Upper lobe of right lung (tissue), 1 donor: ENCODE data around the gene OR4D9. TPM values are rescaled to one million over a fixed set of nuclear protein-coding genes. Genes with fewer than 3 reads are reported as not detected.
A peak's percentile ranks its signal among the peaks of the same experiment; 100 is the strongest.

Experiments
- ATAC-seq: fragments of 200-7000 bp; cut with Tn5 transposase; one replicate; pipeline ENCODE4 v1.9.1; 2020; ENCODE audit warnings: mild to moderate bottlenecking, moderate library complexity
- DNase-seq: peaks from one replicate; pipeline ENCODE4 v3.0.0-alpha.2; 2020
- H3K27ac ChIP-seq: fragments of 200-600 bp; one replicate; pipeline ENCODE4 v1.8.0; 2022
- H3K27me3 ChIP-seq: fragments of 200-600 bp; one replicate; pipeline ENCODE4 v1.8.0; 2022; ENCODE audit warnings: mild to moderate bottlenecking
- H3K36me3 ChIP-seq: fragments of 200-600 bp; one replicate; pipeline ENCODE4 v1.8.0; 2022
- H3K4me1 ChIP-seq: fragments of 200-600 bp; one replicate; pipeline ENCODE4 v1.8.0; 2022
- H3K4me3 ChIP-seq: fragments of 200-600 bp; one replicate; pipeline ENCODE4 v1.8.0; 2022; ENCODE audit warnings: mild to moderate bottlenecking
- H3K9me3 ChIP-seq: fragments of 200-600 bp; one replicate; pipeline ENCODE4 v1.8.0; 2022
- CTCF ChIP-seq: fragments of 200-600 bp; IDR thresholded peaks from one replicate; pipeline ENCODE4 v1.8.0; 2022; ENCODE audit warnings: antibody characterized with exemption
- intact Hi-C: fragments of 100-400 bp; cut with DNase I; formaldehyde crosslinking; loops from one replicate; pipeline ENCODE4 v1.11.0; 2022
- total RNA-seq: library from RNA; stranded (reverse); fragmentation: NEBNext Ultra II Directional; extraction: Animal tissue kit (Norgen Biotek cat#: 25700); gene quantifications from one replicate; pipeline ENCODE4 v1.2.1, GENCODE V29; 2021
- donor health status: DM: no; HTN: yes; CAD: no; lungs with severe emphysema.

Gene OR4D9
- total RNA-seq, 1 donor from 2014 or later, result not detected

DNA sequence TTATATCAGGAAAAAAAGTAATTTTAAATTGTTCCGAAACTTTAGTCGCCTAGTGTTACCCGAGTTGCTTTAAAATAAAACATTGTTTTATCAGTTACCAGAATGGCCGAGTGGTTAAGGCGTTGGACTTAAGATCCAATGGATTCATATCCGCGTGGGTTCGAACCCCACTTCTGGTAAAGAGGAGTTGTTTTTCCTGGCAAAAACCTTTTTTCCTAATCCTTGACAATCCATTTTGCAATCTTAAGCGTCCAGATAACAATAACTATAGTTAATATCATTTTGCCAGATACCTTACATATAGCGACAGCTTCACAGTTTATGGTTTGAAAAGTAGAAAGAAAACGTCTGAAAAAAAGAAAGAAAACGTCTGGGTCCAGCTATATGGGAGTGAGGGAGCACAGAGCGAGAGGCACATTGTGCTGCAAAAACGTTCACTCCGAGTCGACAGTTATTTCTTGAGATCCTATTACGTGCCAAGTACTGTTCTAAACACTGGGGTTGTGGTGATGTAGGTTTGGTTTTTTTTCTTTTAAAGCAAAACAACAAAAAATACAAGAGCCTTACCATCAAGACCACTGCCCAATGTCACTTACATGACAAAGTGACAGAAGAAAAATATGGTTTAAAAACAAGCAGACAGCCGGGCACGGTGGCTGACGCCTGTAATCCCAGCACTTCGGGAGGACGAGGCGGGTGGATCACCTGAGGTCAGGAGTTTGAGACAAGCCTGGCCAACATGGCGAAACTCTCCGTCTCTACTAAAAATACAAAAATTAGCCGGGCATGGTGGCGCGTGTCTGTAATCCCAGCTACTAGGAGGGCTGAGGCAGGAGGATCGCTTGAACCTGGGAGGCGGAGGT, 40.6 kb downstream of the OR4D9 start:
- Histone ChIP-seq H3K36me3 (no peaks in the 10 kb centered on the region), H3K27ac (peak overlapping the region; percentile 78), H3K27me3 (no peaks in the 10 kb centered on the region), H3K4me1 (peaks cover 10% of the 10 kb centered on the region), H3K4me3 (peak overlapping the region; percentile 54), H3K9me3 (no peaks in the 10 kb centered on the region)
- no peak for ATAC-seq
- TF ChIP-seq CTCF, result no peak
- DNase-seq, result no peak
- intact Hi-C loops, result no loop called here

DNA sequence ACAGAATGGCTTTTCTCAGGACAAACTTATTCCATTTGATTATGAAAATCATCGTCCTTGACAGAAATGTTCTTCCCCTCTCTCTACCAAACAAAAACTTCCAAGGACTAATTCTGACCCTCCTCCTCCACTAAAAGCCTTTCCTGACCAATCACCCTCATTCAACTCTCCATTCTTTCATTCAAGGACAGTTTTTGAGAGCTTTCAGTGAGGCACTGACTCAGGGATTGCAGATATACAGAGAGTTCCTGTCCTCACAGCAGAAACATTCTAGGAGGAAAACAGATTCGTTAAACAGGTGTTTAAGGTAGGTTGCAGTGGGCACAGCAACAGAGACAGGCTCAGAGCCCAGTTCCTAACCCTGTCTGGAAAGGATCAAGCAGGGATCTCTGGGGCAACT, 41.5 kb downstream of the OR4D9 start:
- intact Hi-C loops, result no loop called here
- DNase-seq (no peak), ATAC-seq (no peak)
- Histone ChIP-seq H3K27ac (no peak overlapping the region), H3K36me3 (no peaks in the 10 kb centered on the region), H3K4me1 (peaks cover 13% of the 10 kb centered on the region), H3K27me3 (no peaks in the 10 kb centered on the region), H3K9me3 (no peaks in the 10 kb centered on the region), H3K4me3 (no peak overlapping the region)
- TF ChIP-seq CTCF, result no peak

DNA sequence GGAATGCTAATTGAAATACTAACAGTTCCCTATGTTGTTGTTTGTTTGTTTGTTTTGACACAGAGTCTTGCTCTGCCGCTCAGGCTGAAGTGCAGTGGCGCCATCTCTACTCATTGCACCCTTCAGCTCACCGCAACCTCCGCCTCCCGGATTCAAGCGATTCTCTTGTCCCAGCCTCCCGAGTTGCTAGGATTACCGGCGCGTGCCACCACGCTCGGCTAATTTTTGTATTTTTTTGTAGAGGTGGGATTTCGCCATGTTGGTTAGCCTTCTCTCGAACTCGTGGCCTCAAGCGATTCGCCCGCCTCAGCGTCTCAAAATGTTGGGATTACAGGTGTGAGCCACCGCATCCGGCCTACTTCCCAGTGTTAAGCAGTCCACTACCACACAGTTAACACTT, 42.0 kb downstream of the OR4D9 start:
- DNase-seq (no peak), ATAC-seq (no peak)
- Histone ChIP-seq H3K4me3 (no peak overlapping the region), H3K36me3 (no peaks in the 10 kb centered on the region), H3K27ac (no peak overlapping the region), H3K9me3 (no peaks in the 10 kb centered on the region), H3K4me1 (peaks cover 13% of the 10 kb centered on the region), H3K27me3 (no peaks in the 10 kb centered on the region)
- intact Hi-C loops, result no loop called here
- TF ChIP-seq CTCF, result no peak

DNA sequence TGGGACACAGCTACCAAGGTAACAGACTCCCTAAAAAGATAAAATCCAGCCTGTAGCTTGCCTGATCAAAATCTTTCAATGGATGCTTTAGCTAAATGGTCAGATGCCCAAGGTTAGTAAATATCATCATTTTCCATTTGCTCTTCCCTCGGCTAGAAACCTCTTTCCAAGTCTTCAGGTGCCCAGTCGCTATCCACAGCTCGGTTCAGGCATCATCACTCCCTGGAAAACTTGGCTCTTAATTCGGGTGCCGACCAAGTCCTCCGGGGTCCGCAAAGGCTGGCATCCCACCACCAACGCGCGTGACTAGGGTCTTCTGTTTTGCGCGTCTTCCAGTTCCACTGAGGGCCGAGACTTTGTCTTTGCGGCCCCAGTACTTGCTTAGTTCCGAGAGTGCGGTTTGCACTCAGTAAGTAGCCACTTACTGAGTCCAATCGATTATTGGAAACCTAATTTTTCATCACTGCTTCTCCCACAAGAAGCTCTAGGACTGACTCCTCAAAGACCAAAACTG, 44.3 kb downstream of the OR4D9 start:
- H3K36me3 ChIP-seq, result no peaks in the 10 kb centered on the region
- TF ChIP-seq CTCF, result no peak
- ATAC-seq (no peak), DNase-seq (no peak)
- intact Hi-C loops, result no loop called here
- peak overlapping the region; percentile 42 for H3K4me3 ChIP-seq
- peak overlapping the region; percentile 53 for H3K27ac ChIP-seq
- H3K9me3 ChIP-seq, result no peaks in the 10 kb centered on the region
- H3K27me3 ChIP-seq, result no peaks in the 10 kb centered on the region
- H3K4me1 ChIP-seq, result peaks cover 13% of the 10 kb centered on the region

DNA sequence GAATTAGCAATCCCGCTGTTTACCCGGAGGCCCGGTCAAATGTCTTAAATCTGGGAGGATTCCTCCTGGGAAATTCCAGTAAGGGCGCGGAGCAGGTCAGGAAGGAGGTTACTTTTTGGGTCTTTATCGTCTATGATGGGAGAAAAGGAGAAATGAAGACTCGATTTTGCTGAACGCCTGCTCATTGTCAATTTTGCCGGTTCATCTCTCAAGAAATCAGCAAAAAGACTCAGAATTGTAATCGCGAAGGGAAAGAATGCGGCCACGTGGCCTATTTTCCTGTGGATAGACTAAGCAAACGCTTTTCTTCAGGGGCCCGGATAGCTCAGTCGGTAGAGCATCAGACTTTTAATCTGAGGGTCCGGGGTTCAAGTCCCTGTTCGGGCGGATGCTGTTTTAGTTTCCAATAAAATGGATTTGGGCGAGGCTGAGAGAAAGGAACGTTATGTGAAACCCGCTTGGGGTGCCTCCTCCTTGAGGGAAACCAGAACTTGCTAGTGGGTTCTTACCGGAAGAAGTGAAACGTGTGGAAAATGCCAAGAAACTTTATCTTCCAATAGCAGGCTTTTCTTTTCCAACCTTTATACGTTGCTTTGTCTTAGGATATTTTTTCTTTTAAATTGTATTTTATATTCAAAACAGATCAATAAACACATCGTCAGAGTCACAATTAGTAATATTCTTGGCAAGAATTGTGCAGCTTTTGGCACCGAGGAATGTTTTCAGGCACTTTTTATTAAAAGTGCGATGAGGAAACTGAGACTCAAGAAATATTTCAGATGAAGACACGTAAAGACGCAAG, 45.0 kb downstream of the OR4D9 start:
- no peaks in the 10 kb centered on the region for H3K27me3 ChIP-seq
- DNase-seq (no peak), ATAC-seq (peak; percentile 9)
- TF ChIP-seq CTCF, result no peak
- intact Hi-C loops, result no loop called here
- no peaks in the 10 kb centered on the region for H3K9me3 ChIP-seq
- peaks cover 18% of the 10 kb centered on the region for H3K4me1 ChIP-seq
- H3K4me3 ChIP-seq, result peak overlapping the region; percentile 42
- H3K36me3 ChIP-seq, result no peaks in the 10 kb centered on the region
- peak overlapping the region; percentile 53 for H3K27ac ChIP-seq
